ENCODE results near the gene INSYN1.
"Not testable (repeated sequence)": the region's sequence is repeated elsewhere in the genome, so short reads cannot be mapped to it uniquely, and the experiment has no call there.

INSYN1 gene

GRCh38 chr15:73704142-73704868 lies 48.8 kb downstream of the INSYN1 start:
- H3K4me3 Mint-ChIP-seq; H3K36me3 Mint-ChIP-seq; DNase-seq (ENCODE audit: low spot score in 2 of 2); H3K9me3 Mint-ChIP-seq; H3K4me1 Mint-ChIP-seq; ATAC-seq (ENCODE audit: low read depth); H3K27ac Mint-ChIP-seq: not testable (repeated sequence)
- peaks cover 28% of the 10 kb centered on the region for H3K27me3 Mint-ChIP-seq

DNA sequence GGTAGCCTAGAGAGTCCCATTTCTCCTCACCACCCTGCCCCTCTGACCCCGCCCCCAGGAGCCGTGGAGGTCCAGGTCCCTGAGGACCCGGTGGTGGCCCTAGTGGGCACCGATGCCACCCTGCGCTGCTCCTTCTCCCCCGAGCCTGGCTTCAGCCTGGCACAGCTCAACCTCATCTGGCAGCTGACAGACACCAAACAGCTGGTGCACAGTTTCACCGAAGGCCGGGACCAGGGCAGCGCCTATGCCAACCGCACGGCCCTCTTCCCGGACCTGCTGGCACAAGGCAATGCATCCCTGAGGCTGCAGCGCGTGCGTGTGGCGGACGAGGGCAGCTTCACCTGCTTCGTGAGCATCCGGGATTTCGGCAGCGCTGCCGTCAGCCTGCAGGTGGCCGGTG lies 49.5 kb downstream of the INSYN1 start:
- ATAC-seq (ENCODE audit: low read depth); H3K4me1 Mint-ChIP-seq; DNase-seq (ENCODE audit: low spot score in 2 of 2); H3K4me3 Mint-ChIP-seq; H3K27ac Mint-ChIP-seq; H3K36me3 Mint-ChIP-seq; H3K9me3 Mint-ChIP-seq: not testable (repeated sequence)
- peaks cover 23% of the 10 kb centered on the region for H3K27me3 Mint-ChIP-seq

GRCh38 chr15:73702311-73703239 lies 50.6 kb downstream of the INSYN1 start:
- DNase-seq (ENCODE audit: low spot score in 2 of 2); H3K36me3 Mint-ChIP-seq; ATAC-seq (ENCODE audit: low read depth); H3K4me3 Mint-ChIP-seq; H3K27ac Mint-ChIP-seq; H3K9me3 Mint-ChIP-seq: not testable (repeated sequence)
- Mint-ChIP-seq H3K27me3 (peaks cover 18% of the 10 kb centered on the region), H3K4me1 (peaks cover 12% of the 10 kb centered on the region)

- ATAC-seq (ENCODE audit: low read depth), result peak; percentile 66
- Mint-ChIP-seq H3K27ac (no peak overlapping the region), H3K4me3 (no peak overlapping the region), H3K27me3 (peaks cover 21% of the 10 kb centered on the region), H3K36me3 (no peaks in the 10 kb centered on the region), H3K9me3 (no peaks in the 10 kb centered on the region), H3K4me1 (peaks cover 18% of the 10 kb centered on the region)
- peak; percentile 61 to 65 for DNase-seq (ENCODE audit: low spot score in 2 of 2)
These were observed 52.9 kb downstream of the INSYN1 start for GRCh38 chr15:73700041-73700842.

- H3K4me3 Mint-ChIP-seq, result no peak overlapping the region
These were observed 53.7 kb downstream of the INSYN1 start for GRCh38 chr15:73699249-73700040.

GRCh38 chr15:73697033-73697467 lies 56.1 kb downstream of the INSYN1 start:
- Mint-ChIP-seq H3K4me1 (peaks cover 14% of the 10 kb centered on the region), H3K4me3 (no peak overlapping the region), H3K36me3 (no peaks in the 10 kb centered on the region), H3K27ac (peak overlapping the region; percentile 10), H3K27me3 (peaks cover 26% of the 10 kb centered on the region), H3K9me3 (no peaks in the 10 kb centered on the region)
- DNase-seq (ENCODE audit: low spot score in 2 of 2), result peak in 1 of 2 donors; percentile 20
- ATAC-seq (ENCODE audit: low read depth), result peak; percentile 85

More at GRCh38 chr15:73699249-73700040, 53.7 kb downstream of the INSYN1 start:
- ATAC-seq (ENCODE audit: low read depth), result no peak
- Mint-ChIP-seq H3K9me3 (no peaks in the 10 kb centered on the region), H3K36me3 (no peaks in the 10 kb centered on the region), H3K4me1 (peaks cover 14% of the 10 kb centered on the region), H3K27me3 (peaks cover 18% of the 10 kb centered on the region), H3K27ac (no peak overlapping the region)
- no peak for DNase-seq (ENCODE audit: low spot score in 2 of 2)

GRCh38 chr15:73696641-73697001 lies 56.5 kb downstream of the INSYN1 start:
- H3K27ac Mint-ChIP-seq, result peak overlapping the region; percentile 10
- H3K36me3 Mint-ChIP-seq, result no peaks in the 10 kb centered on the region
- no peaks in the 10 kb centered on the region for H3K9me3 Mint-ChIP-seq
- H3K4me1 Mint-ChIP-seq, result peaks cover 14% of the 10 kb centered on the region
- DNase-seq (ENCODE audit: low spot score in 2 of 2), result no peak
- no peak overlapping the region for H3K4me3 Mint-ChIP-seq
- peaks cover 24% of the 10 kb centered on the region for H3K27me3 Mint-ChIP-seq
- no peak for ATAC-seq (ENCODE audit: low read depth)

DNA sequence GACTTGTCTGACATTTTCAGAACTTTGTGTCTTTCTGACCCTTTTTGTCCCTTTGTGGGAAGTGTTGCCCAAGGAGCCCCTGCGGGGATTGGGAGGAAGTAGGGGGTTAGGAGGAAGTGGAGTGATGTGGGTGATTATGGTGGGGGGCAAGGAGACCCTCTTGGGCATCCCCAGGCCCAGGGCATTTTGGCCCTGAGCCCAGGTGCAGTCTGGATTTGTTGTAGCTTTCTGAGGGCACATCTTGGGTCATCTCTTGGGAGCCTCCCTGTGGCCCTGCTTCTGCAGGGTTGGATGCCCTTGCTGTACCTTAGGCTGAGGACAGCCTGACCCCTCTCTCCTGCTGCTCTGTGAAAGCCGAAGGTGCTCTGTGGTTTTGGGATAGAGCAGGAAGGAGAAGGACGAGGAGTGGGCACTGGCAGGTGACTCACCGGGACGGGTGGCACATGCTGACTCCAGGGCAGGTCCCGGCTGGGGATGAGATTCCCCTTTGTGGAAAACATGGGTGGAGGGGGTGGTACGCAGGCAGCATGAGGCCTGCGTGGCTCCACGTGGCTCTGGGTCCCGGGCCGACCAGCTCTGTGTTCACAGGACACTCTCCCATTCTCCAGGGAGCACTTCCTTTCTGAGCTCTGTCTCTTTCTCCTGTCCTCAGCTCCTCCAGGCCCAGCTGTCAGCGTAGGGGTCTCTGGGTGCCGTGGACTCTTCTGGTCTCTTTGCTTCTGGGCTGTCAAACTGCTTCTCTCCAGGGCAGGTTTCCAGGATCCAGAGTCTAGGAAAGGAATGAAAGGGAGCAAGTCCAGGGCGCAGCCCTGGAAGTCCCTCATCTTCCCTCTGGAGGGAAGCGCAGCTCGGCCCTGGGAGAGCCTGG lies 57.1 kb downstream of the INSYN1 start:
- Mint-ChIP-seq H3K4me1 (peaks cover 12% of the 10 kb centered on the region), H3K27ac (peak overlapping the region; percentile 10), H3K36me3 (no peaks in the 10 kb centered on the region), H3K27me3 (peaks cover 23% of the 10 kb centered on the region), H3K4me3 (no peak overlapping the region), H3K9me3 (no peaks in the 10 kb centered on the region)
- ATAC-seq (ENCODE audit: low read depth), result no peak
- no peak for DNase-seq (ENCODE audit: low spot score in 2 of 2)

DNA sequence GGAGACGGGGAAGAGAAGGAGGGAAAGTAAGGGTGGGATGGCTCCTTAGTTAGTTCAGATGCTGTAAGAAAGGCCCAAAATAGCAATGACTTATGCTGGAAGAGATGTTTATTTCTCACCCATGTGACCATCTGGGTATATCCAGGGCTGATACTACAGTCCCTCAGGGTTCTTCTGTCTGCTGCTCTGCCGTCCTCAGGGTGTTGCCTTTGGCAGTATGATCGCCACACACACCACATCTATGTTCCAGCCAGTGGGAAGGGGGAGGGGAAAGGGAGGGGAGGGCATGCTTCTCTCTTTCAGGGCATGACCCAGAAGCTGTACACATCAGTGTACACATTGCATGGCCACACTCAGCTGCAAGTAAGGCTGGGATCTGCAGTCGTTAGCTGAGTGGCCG lies 58.7 kb downstream of the INSYN1 start:
- H3K27ac Mint-ChIP-seq, result no peak overlapping the region
- no peak overlapping the region for H3K4me3 Mint-ChIP-seq
- peaks cover 12% of the 10 kb centered on the region for H3K4me1 Mint-ChIP-seq
- H3K27me3 Mint-ChIP-seq, result peaks cover 16% of the 10 kb centered on the region
- H3K36me3 Mint-ChIP-seq, result no peaks in the 10 kb centered on the region
- no peaks in the 10 kb centered on the region for H3K9me3 Mint-ChIP-seq
- DNase-seq (ENCODE audit: low spot score in 2 of 2), result no peak
- ATAC-seq (ENCODE audit: low read depth), result no peak

DNA sequence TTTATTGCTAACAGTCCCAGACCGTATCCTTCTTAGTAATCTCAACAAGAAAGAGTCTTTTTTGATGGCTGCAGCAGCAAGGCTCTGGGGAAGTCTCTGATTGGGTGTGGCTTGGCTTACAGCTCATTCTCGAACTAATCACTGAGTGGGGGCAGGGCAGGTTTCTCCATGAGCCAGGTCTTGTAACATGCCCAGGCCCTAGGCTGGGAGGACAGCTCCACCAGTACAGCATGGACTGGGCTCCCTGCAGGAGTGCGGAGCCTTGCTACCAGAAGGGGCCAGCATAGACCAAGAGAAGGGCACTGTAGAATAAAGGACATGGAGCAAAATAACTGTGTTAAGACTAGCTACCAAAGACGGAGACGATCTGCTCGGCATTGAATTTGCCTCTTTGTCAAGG lies 61.8 kb downstream of the INSYN1 start:
- Mint-ChIP-seq H3K27ac (no peak overlapping the region), H3K36me3 (no peaks in the 10 kb centered on the region), H3K27me3 (peaks cover 22% of the 10 kb centered on the region), H3K4me1 (no peaks in the 10 kb centered on the region), H3K9me3 (no peaks in the 10 kb centered on the region), H3K4me3 (no peak overlapping the region)
- no peak for ATAC-seq (ENCODE audit: low read depth)
- DNase-seq (ENCODE audit: low spot score in 2 of 2), result no peak

GRCh38 chr15:73688455-73688854 lies 64.7 kb downstream of the INSYN1 start:
- Mint-ChIP-seq H3K4me1 (peaks cover 6% of the 10 kb centered on the region), H3K36me3 (no peaks in the 10 kb centered on the region), H3K4me3 (no peak overlapping the region), H3K27ac (no peak overlapping the region), H3K9me3 (no peaks in the 10 kb centered on the region), H3K27me3 (peaks cover 20% of the 10 kb centered on the region)
- DNase-seq (ENCODE audit: low spot score in 2 of 2) (no peak), ATAC-seq (ENCODE audit: low read depth) (no peak)

- peaks cover 6% of the 10 kb centered on the region for H3K4me1 Mint-ChIP-seq
- no peak overlapping the region for H3K4me3 Mint-ChIP-seq
- H3K27ac Mint-ChIP-seq, result no peak overlapping the region
- DNase-seq (ENCODE audit: low spot score in 2 of 2), result no peak
- peaks cover 23% of the 10 kb centered on the region for H3K27me3 Mint-ChIP-seq
- no peaks in the 10 kb centered on the region for H3K9me3 Mint-ChIP-seq
- no peak for ATAC-seq (ENCODE audit: low read depth)
- H3K36me3 Mint-ChIP-seq, result no peaks in the 10 kb centered on the region
These were observed 65.8 kb downstream of the INSYN1 start for GRCh38 chr15:73687351-73687750.
